ENCODE data around the gene NKAIN2.
"Not testable (repeated sequence)": the region's sequence is repeated elsewhere in the genome, so short reads cannot be mapped to it uniquely, and the experiment has no call there.

Gene NKAIN2

GRCh38 chr6:124463271-124463670 lies 659.6 kb downstream of the NKAIN2 start:
- no peak for TF ChIP-seq CTCF (IDR thresholded peaks at IDR 0.05; ENCODE audit: low read depth, low read length)
- DNase-seq (ENCODE audit: extremely low read depth, low read depth), result no peak

- not testable (repeated sequence) for DNase-seq (ENCODE audit: extremely low read depth, low read depth)
These were observed 660.9 kb downstream of the NKAIN2 start for GRCh38 chr6:124464600-124464999.

- no peak for DNase-seq (ENCODE audit: extremely low read depth, low read depth)
- no peak for TF ChIP-seq CTCF (IDR thresholded peaks at IDR 0.05; ENCODE audit: low read depth, low read length)
These were observed 663.3 kb downstream of the NKAIN2 start for GRCh38 chr6:124466949-124467348.

- no peak for TF ChIP-seq CTCF (IDR thresholded peaks at IDR 0.05; ENCODE audit: low read depth, low read length)
- no peak for DNase-seq (ENCODE audit: extremely low read depth, low read depth)
These were observed 663.7 kb downstream of the NKAIN2 start for GRCh38 chr6:124467366-124467765.

GRCh38 chr6:124470803-124471202 lies 667.1 kb downstream of the NKAIN2 start:
- no peak for DNase-seq (ENCODE audit: extremely low read depth, low read depth)
- no peak for TF ChIP-seq CTCF (IDR thresholded peaks at IDR 0.05; ENCODE audit: low read depth, low read length)

- DNase-seq (ENCODE audit: extremely low read depth, low read depth), result no peak
- no peak for TF ChIP-seq CTCF (IDR thresholded peaks at IDR 0.05; ENCODE audit: low read depth, low read length)
These were observed 671.5 kb downstream of the NKAIN2 start for GRCh38 chr6:124475176-124475575.

- no peak for TF ChIP-seq CTCF (IDR thresholded peaks at IDR 0.05; ENCODE audit: low read depth, low read length)
- DNase-seq (ENCODE audit: extremely low read depth, low read depth), result no peak
These were observed 675.2 kb downstream of the NKAIN2 start for GRCh38 chr6:124478906-124479305.

- TF ChIP-seq CTCF (IDR thresholded peaks at IDR 0.05; ENCODE audit: low read depth, low read length), result no peak
- no peak for DNase-seq (ENCODE audit: extremely low read depth, low read depth)
These were observed 676.3 kb downstream of the NKAIN2 start for GRCh38 chr6:124479991-124480430.
